ENCODE results near the gene TRAPPC3.

- TF ChIP-seq CTCF (conservative IDR thresholded peaks at IDR 0.05 in 1 of 2, IDR thresholded peaks at IDR 0.05 in 1 of 2; ENCODE audit: extremely low read depth in 1 of 2, insufficient read depth in 1 of 2, low read depth in 1 of 2, low read length in 2 of 2) (no peak), EZH2 (IDR thresholded peaks at IDR 0.05; ENCODE audit: borderline replicate concordance, low read length) (no peak)
Measured at GRCh38 chr1:36178471-36179219, 29.4 kb upstream of the TRAPPC3 start.
